SK-N-SH (cell line): ENCODE results near the gene UBR3. TPM values are rescaled to one million over a fixed set of nuclear protein-coding genes. Genes with fewer than 3 reads are reported as not detected.

ENCODE experiments used
- CTCF ChIA-PET: fragments of 300-600, 350-600 bp; formaldehyde crosslinking; extraction: SDS; loops from one replicate; lab custom pipeline; 2021; lab: Yijun Ruan, JAX
- POLR2A ChIA-PET: fragments of 350-600 bp; sonication (Branson Sonifier 250); formaldehyde crosslinking; extraction: SDS; loops from one replicate; lab custom pipeline; 2020; ENCODE audit warnings: antibody characterized with exemption, inconsistent platforms; lab: Yijun Ruan, JAX
- DNase-seq: peaks from one replicate; pipeline ENCODE4 v3.0.0; 2012
- H2AFZ ChIP-seq: fragments of 200-600 bp; sonication (generic); 2 replicates; pipeline ENCODE4 v1.8.1; 2016; ENCODE audit warnings: antibody characterized with exemption, mild to moderate bottlenecking, low read depth
- H3F3A ChIP-seq: fragments of 200-600 bp; sonication (generic); replicated peaks from 2 replicates; pipeline ENCODE3; 2016; ENCODE audit warnings: antibody characterized with exemption, mild to moderate bottlenecking; ENCODE audit not compliant: insufficient read depth
- H3K27ac ChIP-seq, 2 experiments: fragments of 200-500 bp in 1 of 2; fragments of 200-600 bp in 1 of 2; sonication (Bioruptor generic) in 1 of 2; sonication (generic), shearing (Covaris generic) in 1 of 2; 2 replicates each; pipeline versions ENCODE4 v1.5.1 to v1.6.1; 2014 to 2016; ENCODE audit warnings: low read depth in 2 of 2, inconsistent platforms in 1 of 2, low read length in 1 of 2, mild to moderate bottlenecking in 1 of 2, mixed read lengths in 1 of 2
- H3K27me3 ChIP-seq: fragments of 200-600 bp; sonication (generic), shearing (Covaris generic); 2 replicates; pipeline ENCODE4 v1.6.1; 2016; ENCODE audit warnings: mixed run types; ENCODE audit not compliant: insufficient read depth
- H3K36me3 ChIP-seq, 2 experiments: fragments of 200-500 bp in 1 of 2; fragments of 200-600 bp in 1 of 2; sonication (Bioruptor generic) in 1 of 2; sonication (generic) in 1 of 2; replicated peaks in 1 of 2; 2 replicates each; pipeline versions ENCODE3 to v1.5.1; 2014 to 2016; ENCODE audit warnings: low read length in 1 of 2, mild to moderate bottlenecking in 1 of 2; ENCODE audit not compliant: insufficient read depth in 2 of 2, control insufficient read depth in 1 of 2
- H3K4me1 ChIP-seq, 2 experiments: fragments of 200-500 bp in 1 of 2; fragments of 200-600 bp in 1 of 2; sonication (Bioruptor generic) in 1 of 2; sonication (generic), shearing (Covaris generic) in 1 of 2; 2 replicates each; pipeline versions ENCODE4 v1.5.1 to v1.6.1; 2014 to 2016; ENCODE audit warnings: low read depth in 1 of 2, low read length in 1 of 2, mixed run types in 1 of 2; ENCODE audit not compliant: insufficient read depth in 2 of 2, control insufficient read depth in 1 of 2
- H3K4me2 ChIP-seq: fragments of 200-600 bp; sonication (generic), shearing (Covaris generic); 2 replicates; pipeline ENCODE4 v1.6.1; 2017; ENCODE audit warnings: mixed run types
- H3K4me3 ChIP-seq, 2 experiments: fragments of 200-500 bp in 1 of 2; fragments of 200-600 bp in 1 of 2; sonication (Bioruptor generic) in 1 of 2; sonication (generic), shearing (Covaris generic) in 1 of 2; 2 replicates each; pipeline versions ENCODE4 v1.5.1 to v1.8.1; 2014 to 2016; ENCODE audit warnings: low read depth in 2 of 2, inconsistent platforms in 1 of 2, low read length in 1 of 2, mild to moderate bottlenecking in 1 of 2, mixed read lengths in 1 of 2, moderate library complexity in 1 of 2
- H3K79me2 ChIP-seq: fragments of 200-600 bp; sonication (generic); 2 replicates; pipeline ENCODE4 v1.8.1; 2017; ENCODE audit warnings: mild to moderate bottlenecking; ENCODE audit not compliant: insufficient read depth
- H3K9ac ChIP-seq: fragments of 200-600 bp; sonication (generic); 2 replicates; pipeline ENCODE4 v1.6.1; 2017; ENCODE audit warnings: mixed run types
- H3K9me2 ChIP-seq: fragments of 200-600 bp; sonication (generic); 2 replicates; pipeline ENCODE4 v1.6.1; 2017; ENCODE audit warnings: mixed run types
- H3K9me3 ChIP-seq: fragments of 200-600 bp; sonication (generic); 2 replicates; pipeline ENCODE4 v1.6.1; 2017; ENCODE audit warnings: mixed run types, mild to moderate bottlenecking, moderate library complexity
- H4K20me1 ChIP-seq: fragments of 200-600 bp; sonication (generic); 2 replicates; pipeline ENCODE4 v1.6.1; 2017; ENCODE audit warnings: mild to moderate bottlenecking, mixed run types; ENCODE audit not compliant: insufficient read depth
- CHD2 ChIP-seq: fragments of 150-350 bp; IDR thresholded peaks from 2 replicates; pipeline ENCODE4 v1.6.1; 2018; ENCODE audit warnings: low read length; ENCODE audit not compliant: partially characterized antibody
- CTCF ChIP-seq: fragments of 200-600 bp; sonication (generic); IDR thresholded peaks from 2 replicates; pipeline ENCODE4 v1.6.1; 2017; ENCODE audit warnings: antibody characterized with exemption, mild to moderate bottlenecking, moderate library complexity
- FOSL2 ChIP-seq: IDR thresholded peaks from 2 replicates; pipeline ENCODE4 v1.4.0; 2012; ENCODE audit warnings: low read depth, mild to moderate bottlenecking, moderate library complexity, borderline replicate concordance
- FOXJ3 ChIP-seq: sonication (generic); formaldehyde crosslinking; IDR thresholded peaks from 2 replicates; pipeline ENCODE4 v1.5.1; 2020; ENCODE audit warnings: mild to moderate bottlenecking, missing genetic modification reagents
- FOXM1 ChIP-seq: IDR thresholded peaks from 2 replicates; pipeline ENCODE4 v1.4.0; 2012; ENCODE audit warnings: low read depth, mild to moderate bottlenecking
- JUND ChIP-seq: IDR thresholded peaks from 2 replicates; pipeline ENCODE4 v1.4.0; 2012
- MAX ChIP-seq: IDR thresholded peaks from 2 replicates; pipeline ENCODE4 v1.4.0; 2012; ENCODE audit warnings: low read depth
- MEF2A ChIP-seq: IDR thresholded peaks from 2 replicates; pipeline ENCODE4 v1.4.0; 2012; ENCODE audit warnings: low read depth, borderline replicate concordance
- NFIC ChIP-seq: IDR thresholded peaks from 2 replicates; pipeline ENCODE4 v1.4.0; 2012; ENCODE audit warnings: borderline replicate concordance
- NRF1 ChIP-seq: IDR thresholded peaks from 2 replicates; pipeline ENCODE4 v1.6.1; 2012; ENCODE audit warnings: low read depth, mild to moderate bottlenecking, low read length
- PBX3 ChIP-seq: IDR thresholded peaks from 2 replicates; pipeline ENCODE4; 2012
- POLR2AphosphoS5 ChIP-seq: IDR thresholded peaks from 2 replicates; pipeline ENCODE4 v1.6.1; 2012; ENCODE audit warnings: low read depth, low read length
- RAD21 ChIP-seq: IDR thresholded peaks from 2 replicates; pipeline ENCODE4 v1.6.1; 2012; ENCODE audit warnings: mild to moderate bottlenecking, low read length
- RXRA ChIP-seq: IDR thresholded peaks from 2 replicates; pipeline ENCODE4 v1.4.0; 2012; ENCODE audit warnings: low read depth, mild to moderate bottlenecking, borderline replicate concordance
- SIN3A ChIP-seq: IDR thresholded peaks from 2 replicates; pipeline ENCODE4 v1.6.1; 2012; ENCODE audit warnings: low read depth, mild to moderate bottlenecking, low read length, moderate library complexity, borderline replicate concordance
- TCF12 ChIP-seq: IDR thresholded peaks from 2 replicates; pipeline ENCODE4 v1.4.0; 2012
- TEAD4 ChIP-seq: IDR thresholded peaks from 2 replicates; pipeline ENCODE4 v1.4.0; 2012; ENCODE audit warnings: mild to moderate bottlenecking, borderline replicate concordance; ENCODE audit not compliant: insufficient read depth
- WGBS: methylation state at CpG from one replicate; pipeline ENCODE4 v1.1.6; 2017; ENCODE audit warnings: low lambda C conversion rate; 5-methylcytosine and 5-hydroxymethylcytosine counted together
- polyA plus RNA-seq, 3 experiments: library from polyadenylated mRNA; depleted of rRNA; stranded (reverse); fragments of >200 nt; gene quantifications; 2 replicates each; pipeline ENCODE4 v1.2.3, GENCODE V29; 2012
- TF ChIP-seq, protein P1 (sequence below): IDR thresholded peaks from 2 replicates; pipeline ENCODE4 v1.4.0; 2012; ENCODE audit warnings: low read depth, borderline replicate concordance

The UBR3 gene
- polyA plus RNA-seq, 1 of the 3 experiments (the other 2 are of a cell fraction), result 5.2 TPM

- TF ChIP-seq CTCF (no peak), POLR2AphosphoS5 (no peak), JUND (no peak), FOXM1 (no peak)
These were observed 271.5 kb downstream of the UBR3 start (continued) for GRCh38 chr2:170098626-170099312.

DNA sequence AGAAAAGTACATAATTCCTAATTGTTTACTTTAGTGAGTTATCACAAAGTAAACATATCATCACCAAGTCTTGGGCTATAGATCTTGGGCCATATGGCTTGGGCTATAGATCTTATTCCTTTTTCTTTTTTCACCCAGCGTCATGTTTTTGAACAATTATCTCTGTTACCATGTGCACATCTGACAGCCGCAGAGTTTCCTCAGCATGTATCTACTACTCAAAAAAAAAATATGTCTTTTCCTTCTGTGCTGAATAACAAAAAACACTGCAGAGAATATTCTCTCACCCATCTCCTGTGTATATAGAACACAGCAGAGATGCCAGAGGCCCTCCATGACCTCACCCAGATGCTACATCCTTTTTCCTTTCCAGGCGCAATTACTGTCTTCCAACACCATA, 274.5 kb downstream of the UBR3 start:
- no peaks in the 10 kb centered on the region for H3F3A ChIP-seq
- no peak overlapping the region for H3K4me3 ChIP-seq
- ChIA-PET POLR2A (no interaction called here), CTCF (no interaction called here)
- no peaks in the 10 kb centered on the region for H3K36me3 ChIP-seq
- H3K4me2 ChIP-seq, result no peak overlapping the region
- no peaks in the 10 kb centered on the region for H3K9me3 ChIP-seq
- H4K20me1 ChIP-seq, result no peaks in the 10 kb centered on the region
- H3K9ac ChIP-seq, result no peak overlapping the region
- H3K27me3 ChIP-seq, result no peaks in the 10 kb centered on the region
- H3K9me2 ChIP-seq, result no peaks in the 10 kb centered on the region
- no peak overlapping the region for H3K27ac ChIP-seq
- H3K79me2 ChIP-seq, result no peaks in the 10 kb centered on the region
- no peak for TF ChIP-seq TCF12
- no peak for TF ChIP-seq CTCF
- no peaks in the 10 kb centered on the region for H3K4me1 ChIP-seq
- 82% methylated on average over 3 of the region's 3 CpGs for WGBS
- peak; percentile 3 for DNase-seq
- no peak overlapping the region for H2AFZ ChIP-seq

DNA sequence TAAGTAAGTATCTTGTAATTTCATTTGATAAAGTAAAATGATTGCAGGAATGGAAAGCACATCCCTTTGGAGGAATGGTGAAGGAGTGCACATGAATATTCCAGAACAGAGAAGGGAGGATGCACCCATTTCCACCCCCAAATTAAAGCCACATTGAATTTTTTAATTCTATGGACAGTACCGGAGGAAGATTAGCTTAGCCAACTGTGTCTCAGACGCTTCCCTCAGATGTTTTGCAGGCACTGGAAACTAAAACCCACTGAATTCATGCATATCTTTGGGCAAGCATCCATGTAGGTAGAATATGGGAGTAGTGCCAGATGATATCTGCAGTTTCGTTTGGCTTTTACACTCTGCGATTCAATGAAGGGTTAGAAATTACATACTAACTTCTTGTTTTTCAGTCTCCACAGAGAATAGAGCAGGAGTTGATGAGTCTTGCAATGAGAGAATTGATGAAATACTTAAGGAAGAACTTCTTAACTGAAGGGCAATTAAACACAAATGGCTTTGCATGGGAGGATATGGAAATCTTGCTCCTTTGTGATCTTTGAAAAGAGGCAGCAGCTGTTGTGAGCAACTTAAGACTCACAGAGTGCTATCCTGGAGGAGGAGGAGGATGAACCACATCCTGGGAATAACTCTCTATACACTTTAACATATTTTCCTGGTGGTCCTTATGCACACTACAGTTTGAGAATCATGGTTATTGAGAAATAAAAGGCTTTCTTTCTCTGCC, 279.0 kb downstream of the UBR3 start:
- Histone ChIP-seq H3K9me3 (no peaks in the 10 kb centered on the region), H3K4me3 (no peak overlapping the region), H3K9ac (no peak overlapping the region), H3K4me2 (no peak overlapping the region), H3K27ac (no peak overlapping the region), H4K20me1 (no peaks in the 10 kb centered on the region), H3K27me3 (no peaks in the 10 kb centered on the region), H3K36me3 (no peaks in the 10 kb centered on the region), H3K9me2 (no peaks in the 10 kb centered on the region), H2AFZ (no peak overlapping the region), H3F3A (no peaks in the 10 kb centered on the region), H3K4me1 (no peaks in the 10 kb centered on the region), H3K79me2 (no peaks in the 10 kb centered on the region)
- ChIA-PET POLR2A (no interaction called here), CTCF (no interaction called here)
- WGBS, result 63% methylated on average over 4 of the region's 4 CpGs
- no peak for DNase-seq
- TF ChIP-seq TEAD4 (no peak), PBX3 (no peak), RAD21 (no peak), TCF12 (no peak), NFIC (no peak), NRF1 (no peak), JUND (no peak), MEF2A (no peak), FOXM1 (no peak), SIN3A (no peak), FOXJ3 (CRISPR knock-in tag) (no peak), FOSL2 (no peak), MAX (no peak), RXRA (no peak), POLR2AphosphoS5 (no peak), CHD2 (no peak)
- TF ChIP-seq, protein P1, sequence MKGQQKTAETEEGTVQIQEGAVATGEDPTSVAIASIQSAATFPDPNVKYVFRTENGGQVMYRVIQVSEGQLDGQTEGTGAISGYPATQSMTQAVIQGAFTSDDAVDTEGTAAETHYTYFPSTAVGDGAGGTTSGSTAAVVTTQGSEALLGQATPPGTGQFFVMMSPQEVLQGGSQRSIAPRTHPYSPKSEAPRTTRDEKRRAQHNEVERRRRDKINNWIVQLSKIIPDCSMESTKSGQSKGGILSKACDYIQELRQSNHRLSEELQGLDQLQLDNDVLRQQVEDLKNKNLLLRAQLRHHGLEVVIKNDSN, result no peak
